AG10803 (cell line): ENCODE measurements around the gene KIAA1549.
"Not testable (repeated sequence)": the region's sequence is repeated elsewhere in the genome, so short reads cannot be mapped to it uniquely, and the experiment has no call there.

Experiments
- DNase-seq: peaks from one replicate; pipeline ENCODE4 v3.0.0; 2010; ENCODE audit warnings: low read depth
- H3K4me3 ChIP-seq: 2 replicates; pipeline ENCODE4 v1.5.1; 2011; ENCODE audit warnings: mild to moderate bottlenecking, low read length, control low read depth
- CTCF ChIP-seq: conservative IDR thresholded peaks from 2 replicates; pipeline ENCODE4 v1.5.1; 2011; ENCODE audit warnings: mild to moderate bottlenecking, low read length, control low read depth, inconsistent platforms

Gene KIAA1549

GRCh38 chr7:138980563-138981291 lies 462 bp downstream of the KIAA1549 start:
- DNase-seq, result no peak
- peak overlapping the region; percentile 72 for H3K4me3 ChIP-seq
- TF ChIP-seq CTCF, result no peak

- peak overlapping the region; percentile 72 for H3K4me3 ChIP-seq
- TF ChIP-seq CTCF, result no peak
- peak; percentile 18 for DNase-seq
Observed at GRCh38 chr7:138979988-138980562, 1.1 kb downstream of the KIAA1549 start.

GRCh38 chr7:138979226-138979979 lies 1.8 kb downstream of the KIAA1549 start:
- peak overlapping the region; percentile 72 for H3K4me3 ChIP-seq
- TF ChIP-seq CTCF, result peak; percentile 27; the same call in 1 of the 2 replicates
- DNase-seq, result peak; percentile 15

- TF ChIP-seq CTCF, result no peak
- no peak overlapping the region for H3K4me3 ChIP-seq
- no peak for DNase-seq
Observed at GRCh38 chr7:138978541-138979184, 2.5 kb downstream of the KIAA1549 start.

GRCh38 chr7:138976161-138976560 lies 5.0 kb downstream of the KIAA1549 start:
- DNase-seq, H3K4me3 ChIP-seq: not testable (repeated sequence)

GRCh38 chr7:138975343-138976104 lies 5.7 kb downstream of the KIAA1549 start:
- no peak overlapping the region for H3K4me3 ChIP-seq
- TF ChIP-seq CTCF, result no peak
- no peak for DNase-seq

GRCh38 chr7:138974675-138975292 lies 6.4 kb downstream of the KIAA1549 start:
- DNase-seq, result no peak
- no peak overlapping the region for H3K4me3 ChIP-seq
- TF ChIP-seq CTCF, result no peak
